ENCODE data around the gene DMD. TPM values are rescaled to one million over a fixed set of nuclear protein-coding genes. Genes with fewer than 3 reads are reported as not detected.

Gene DMD
- total RNA-seq, 1 experiment from 2014 or later, result 3.1 TPM

DNA sequence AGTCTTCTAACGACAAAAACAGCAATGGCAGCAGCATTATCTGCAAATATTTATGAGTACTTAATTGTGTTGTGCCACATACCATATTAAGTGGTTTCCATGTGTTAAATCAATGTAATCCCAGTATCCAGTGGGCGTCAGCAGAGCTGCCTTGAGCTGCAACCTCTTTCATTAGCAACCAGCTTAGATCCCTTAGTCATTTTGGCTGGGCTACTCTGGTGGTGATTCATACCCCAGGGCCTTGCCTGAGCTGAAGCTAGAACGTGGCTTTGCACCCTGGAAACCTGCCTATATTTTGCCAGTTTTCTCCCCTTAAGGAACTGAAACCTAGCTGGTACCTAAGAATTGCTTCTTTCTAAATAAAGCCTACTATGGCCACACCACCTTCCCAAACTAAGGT, 1665.2 kb downstream of the DMD start:
- no peak for DNase-seq (ENCODE audit: low spot score)

DNA sequence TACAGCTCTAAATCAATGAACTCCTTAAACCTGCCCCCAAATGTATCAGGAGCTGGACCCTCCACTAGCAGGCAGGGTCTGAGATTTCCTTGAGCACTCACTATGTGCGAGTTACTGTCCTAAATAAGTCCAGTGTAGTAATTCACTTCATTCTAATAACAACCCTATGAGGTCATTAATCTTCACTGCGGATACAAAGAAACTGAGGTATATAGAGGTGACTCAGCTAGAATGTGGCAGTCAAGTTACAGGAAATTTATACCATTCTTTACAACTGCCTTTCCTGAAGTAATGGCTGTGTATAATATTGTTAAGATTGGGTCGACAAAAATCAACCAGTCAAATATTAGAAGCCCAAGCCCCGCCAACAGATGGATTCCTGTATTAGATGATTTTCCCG, 1665.6 kb downstream of the DMD start:
- DNase-seq (ENCODE audit: low spot score), result no peak
- in situ Hi-C loops (cut with HindIII; ENCODE audit: low sequenced_read_pairs), result no loop called here

More for the DNA sequence above, 1665.2 kb downstream of the DMD start:
- in situ Hi-C loops (cut with HindIII; ENCODE audit: low sequenced_read_pairs), result no loop called here

DNA sequence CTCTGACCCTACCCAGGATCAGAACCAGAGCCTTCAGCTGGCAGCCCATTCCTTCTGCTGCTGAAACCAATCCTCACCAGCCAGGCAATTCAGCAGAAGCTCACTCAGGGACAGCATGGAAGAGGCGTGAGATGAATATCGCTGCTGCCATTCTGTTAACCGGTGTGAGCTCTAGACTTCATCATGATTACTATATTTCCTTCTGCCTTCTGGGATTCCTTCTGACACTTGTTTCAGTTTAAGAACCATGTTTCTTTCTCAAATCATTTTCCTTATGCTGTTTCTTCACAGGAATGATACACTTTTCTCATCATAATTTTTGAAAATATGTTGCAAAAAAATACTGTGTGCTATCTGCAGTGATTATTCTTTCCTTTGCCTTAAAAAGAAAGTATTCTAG, 1666.2 kb downstream of the DMD start:
- in situ Hi-C loops (cut with HindIII; ENCODE audit: low sequenced_read_pairs), result no loop called here
- DNase-seq (ENCODE audit: low spot score), result no peak

DNA sequence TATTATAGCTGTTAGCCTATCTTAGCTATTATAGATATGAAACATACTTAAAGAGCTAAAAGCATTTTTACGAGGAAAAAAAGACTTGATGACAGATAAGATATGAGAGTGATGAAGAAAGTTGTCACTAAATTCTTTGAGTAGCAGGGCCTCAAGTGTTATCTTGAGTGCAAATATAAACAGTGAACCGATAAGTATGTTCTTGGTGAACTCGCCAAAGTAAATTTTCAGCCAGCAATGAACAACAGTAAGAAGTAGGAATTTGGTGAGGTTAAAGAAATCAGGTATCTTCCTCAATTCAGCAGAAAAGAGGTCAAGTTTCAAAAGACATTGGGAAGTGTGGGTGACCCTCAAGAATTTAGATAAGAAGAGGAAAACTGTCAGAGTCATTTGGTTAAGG, 1667.7 kb downstream of the DMD start:
- DNase-seq (ENCODE audit: low spot score), result no peak
- in situ Hi-C loops (cut with HindIII; ENCODE audit: low sequenced_read_pairs), result no loop called here

DNA sequence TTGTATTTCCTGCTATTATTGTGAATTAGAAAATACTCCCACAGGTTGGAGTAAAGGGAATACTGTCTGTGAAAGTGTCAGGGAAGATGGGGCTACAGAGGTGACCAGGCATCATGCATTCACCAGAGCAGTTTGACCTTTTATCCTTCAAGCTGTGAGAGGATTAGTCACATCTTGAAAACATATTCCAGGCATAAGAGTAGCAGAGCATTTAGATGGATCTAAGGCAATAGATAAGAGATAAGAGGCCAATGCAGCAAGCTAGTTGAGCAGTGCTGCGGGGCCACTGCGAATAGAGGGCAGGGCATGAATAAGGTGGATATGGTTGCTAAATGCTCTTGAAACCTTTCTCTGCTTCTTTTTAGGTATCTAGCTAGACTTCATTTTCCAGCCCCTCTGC, 1668.8 kb downstream of the DMD start:
- in situ Hi-C loops (cut with HindIII; ENCODE audit: low sequenced_read_pairs), result no loop called here

DNA sequence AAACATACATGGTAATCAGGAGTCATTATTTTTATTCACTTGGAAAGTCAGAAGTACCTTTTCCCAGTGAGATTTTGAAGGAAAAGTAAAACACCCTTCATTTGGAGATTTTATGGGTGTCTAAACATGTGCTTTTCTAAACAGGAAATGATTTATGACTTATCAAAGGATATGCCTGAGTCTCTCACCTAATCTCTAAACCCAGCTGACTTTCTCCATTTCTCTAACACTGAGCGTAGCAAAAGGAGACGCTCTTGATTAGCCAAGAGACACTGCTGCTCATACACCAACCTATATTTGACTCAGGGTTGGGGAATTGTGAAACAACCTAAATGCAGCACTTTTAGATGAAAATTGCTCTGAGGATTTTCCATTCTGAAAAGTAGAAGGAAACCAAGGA, 1671.0 kb downstream of the DMD start:
- no peak for DNase-seq (ENCODE audit: low spot score)
- in situ Hi-C loops (cut with HindIII; ENCODE audit: low sequenced_read_pairs), result no loop called here

More for the DNA sequence above, 1668.8 kb downstream of the DMD start:
- DNase-seq (ENCODE audit: low spot score), result no peak

DNA sequence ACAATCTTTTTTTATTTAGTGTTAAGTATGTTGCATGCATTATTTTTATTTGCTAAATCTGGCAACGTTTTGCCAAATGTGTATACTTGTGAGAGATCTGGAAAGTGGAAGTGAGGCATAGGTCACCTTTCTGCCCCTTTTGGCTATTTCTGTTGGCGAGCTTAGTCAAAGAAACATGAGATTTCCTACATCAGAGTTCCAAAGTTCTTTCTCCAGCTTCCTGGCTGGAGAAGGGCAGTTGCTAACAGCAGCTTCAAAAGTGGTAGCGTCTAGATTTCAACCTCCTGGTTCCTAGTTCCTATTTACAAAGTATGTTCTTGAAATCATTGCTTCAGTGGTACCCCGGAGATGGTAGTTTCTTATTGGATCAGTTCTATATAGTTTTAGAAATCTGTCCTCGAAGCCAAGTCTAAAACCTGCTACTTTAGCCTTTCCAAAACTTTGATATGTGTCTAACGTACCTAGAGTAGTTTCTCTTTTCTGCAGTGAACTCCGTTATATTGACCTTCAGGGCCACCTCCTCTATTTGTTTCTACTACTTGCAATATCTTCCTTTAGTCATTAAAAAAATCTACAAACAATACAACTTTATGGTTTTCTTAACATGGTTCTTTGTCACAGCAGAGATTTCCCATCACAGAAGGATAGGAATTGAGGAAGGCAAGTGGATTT, 1683.8 kb downstream of the DMD start:
- in situ Hi-C loops (cut with HindIII; ENCODE audit: low sequenced_read_pairs), result no loop called here
- no peak for DNase-seq (ENCODE audit: low spot score)

DNA sequence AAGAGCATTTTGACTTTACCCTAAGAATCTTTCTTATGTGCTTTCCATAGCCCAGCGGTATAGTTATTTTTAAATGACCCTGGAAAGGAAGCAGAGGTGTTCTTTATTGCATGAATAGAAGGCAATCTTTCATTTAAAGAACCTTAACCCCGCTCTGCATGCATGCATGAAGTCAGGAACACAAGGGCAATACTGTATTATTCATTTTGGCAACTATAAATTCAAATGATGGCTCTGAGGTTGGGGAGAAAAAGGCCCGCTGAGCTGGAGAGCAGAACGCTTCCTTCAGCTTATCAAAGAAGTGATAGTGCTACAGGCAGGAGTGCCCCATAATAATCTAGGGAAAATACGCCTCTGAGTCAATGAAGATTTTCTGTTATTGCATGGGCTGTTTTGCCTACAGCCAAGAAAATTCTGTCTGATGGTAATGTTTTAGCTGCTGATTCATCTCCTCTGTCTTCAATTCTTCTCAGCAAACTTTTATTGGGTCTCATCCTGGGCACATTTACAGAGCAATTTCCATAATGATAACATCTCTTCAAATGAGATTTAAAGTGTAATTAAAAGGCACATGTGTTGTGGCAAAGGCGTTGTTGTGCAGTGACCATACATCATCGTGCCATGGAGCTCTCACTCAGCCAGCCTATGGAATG, 1687.3 kb downstream of the DMD start:
- in situ Hi-C loops (cut with HindIII; ENCODE audit: low sequenced_read_pairs), result no loop called here
- DNase-seq (ENCODE audit: low spot score), result no peak

DNA sequence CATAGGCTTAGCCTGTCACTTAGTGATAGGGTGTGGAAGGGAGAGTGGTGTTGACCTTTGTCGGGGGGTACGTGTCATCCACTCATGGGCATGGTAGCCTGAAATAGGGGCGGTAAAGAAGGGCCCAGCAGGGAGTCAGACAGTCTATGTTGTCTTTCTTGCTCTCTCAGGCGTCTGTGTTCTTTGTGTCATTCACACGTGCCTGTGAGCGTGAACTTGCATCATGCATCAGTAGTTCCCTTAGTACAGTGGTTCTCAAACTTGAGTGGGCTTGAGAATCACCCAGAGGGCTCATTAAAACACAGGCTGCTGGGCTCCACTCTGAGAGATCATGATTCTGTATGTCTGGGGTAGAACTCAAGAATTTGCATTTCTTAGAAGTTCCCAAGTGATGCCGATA, 1688.6 kb downstream of the DMD start:
- in situ Hi-C loops (cut with HindIII; ENCODE audit: low sequenced_read_pairs), result no loop called here
- no peak for DNase-seq (ENCODE audit: low spot score)

DNA sequence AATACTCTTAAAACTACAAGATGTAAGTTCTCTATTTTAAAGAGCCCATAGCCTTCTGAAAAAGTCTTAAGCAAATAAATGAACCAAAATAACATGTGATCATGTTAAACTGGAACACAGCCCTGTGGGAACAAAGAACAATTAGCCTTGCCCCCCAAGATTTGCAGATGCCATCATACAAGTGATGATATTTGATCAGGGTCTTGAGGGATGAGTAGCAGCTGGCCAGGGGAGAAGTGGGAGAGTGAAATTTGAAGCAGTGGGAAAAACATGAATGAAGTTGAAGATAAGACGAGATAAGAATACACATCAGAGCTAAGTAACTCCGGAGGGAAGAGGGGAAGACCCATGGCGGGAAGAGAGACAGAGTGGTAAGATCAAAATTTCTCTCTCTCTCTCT, 1689.4 kb downstream of the DMD start:
- in situ Hi-C loops (cut with HindIII; ENCODE audit: low sequenced_read_pairs), result no loop called here

DNA sequence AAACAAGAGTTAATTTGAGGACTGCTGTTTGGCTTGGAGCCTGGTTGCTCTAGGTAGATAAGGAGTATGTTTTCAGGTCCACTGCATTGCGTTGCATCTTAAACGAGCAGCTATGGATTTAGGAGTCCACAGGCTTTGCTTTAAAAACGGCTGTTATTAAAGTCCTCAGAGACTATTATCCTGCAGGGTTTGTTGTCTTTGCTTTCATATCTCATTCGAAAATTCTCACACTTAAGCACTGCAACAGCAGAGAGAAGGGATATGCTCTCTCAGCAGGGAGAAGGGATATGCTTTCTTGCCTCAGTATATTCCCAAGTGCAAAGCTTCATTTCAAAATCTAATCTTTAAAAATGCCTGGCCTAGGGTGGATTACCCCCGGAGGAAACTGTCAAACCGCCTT, 1694.8 kb downstream of the DMD start:
- no peak for DNase-seq (ENCODE audit: low spot score)
- in situ Hi-C loops (cut with HindIII; ENCODE audit: low sequenced_read_pairs), result no loop called here

More for the DNA sequence above, 1689.4 kb downstream of the DMD start:
- DNase-seq (ENCODE audit: low spot score), result no peak

DNA sequence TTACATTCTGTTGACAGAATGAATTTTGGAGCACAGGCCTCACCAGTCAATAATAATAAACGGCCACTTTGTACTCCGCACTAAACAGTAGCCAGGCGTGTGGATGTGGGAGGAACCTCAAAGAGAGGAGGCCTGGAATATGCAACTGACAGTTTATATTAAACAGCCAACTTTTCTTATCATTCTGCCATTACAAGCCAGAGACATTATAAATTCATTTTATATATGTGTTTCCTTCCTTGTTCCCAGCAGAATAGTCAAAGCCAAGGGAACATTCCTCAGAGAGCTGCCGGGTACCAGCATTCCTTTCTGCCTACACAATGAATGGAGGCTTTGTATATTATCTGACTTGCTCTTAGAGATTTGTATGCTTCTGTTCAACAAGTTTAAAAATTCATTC, 1703.0 kb downstream of the DMD start:
- in situ Hi-C loops (cut with HindIII; ENCODE audit: low sequenced_read_pairs), result no loop called here
- DNase-seq (ENCODE audit: low spot score), result no peak

DNA sequence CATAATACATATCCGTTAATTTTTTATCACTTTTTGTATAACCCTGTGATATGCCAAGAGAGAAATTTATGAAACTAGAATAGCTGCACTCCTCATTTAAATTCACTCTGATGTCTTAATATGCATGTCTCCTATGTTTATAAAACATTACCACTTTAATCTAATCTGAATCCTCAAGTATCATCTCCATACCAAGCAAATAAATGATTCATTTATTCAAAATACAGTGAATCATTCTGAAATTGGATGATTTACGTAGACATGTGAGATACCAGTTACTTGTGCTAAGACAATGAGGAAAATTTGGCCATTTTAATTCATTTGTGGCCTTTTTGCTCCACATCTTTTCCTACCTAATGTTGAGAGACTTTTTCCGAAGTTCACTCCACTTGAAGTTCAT, 1704.4 kb downstream of the DMD start:
- DNase-seq (ENCODE audit: low spot score), result no peak
- in situ Hi-C loops (cut with HindIII; ENCODE audit: low sequenced_read_pairs), result no loop called here

DNA sequence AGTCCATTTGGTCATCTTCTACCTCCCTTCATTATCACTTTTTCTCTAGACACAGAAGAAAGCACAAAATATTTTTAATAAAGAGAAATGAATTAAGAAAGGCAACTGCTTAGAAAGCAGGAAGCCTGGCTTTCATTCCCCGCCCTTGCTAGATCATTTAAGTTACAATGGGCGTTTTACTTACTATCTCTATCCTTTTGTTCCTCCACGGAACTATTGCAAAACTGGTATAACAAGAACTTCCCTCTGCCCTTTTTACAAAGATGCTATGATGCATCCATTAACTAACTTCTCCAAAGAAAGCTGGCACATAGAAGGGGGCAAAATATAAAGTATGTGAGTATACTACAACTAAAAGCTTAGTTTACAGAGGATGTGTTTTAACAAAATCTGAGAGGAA, 1705.0 kb downstream of the DMD start:
- in situ Hi-C loops (cut with HindIII; ENCODE audit: low sequenced_read_pairs), result no loop called here
- DNase-seq (ENCODE audit: low spot score), result no peak

DNA sequence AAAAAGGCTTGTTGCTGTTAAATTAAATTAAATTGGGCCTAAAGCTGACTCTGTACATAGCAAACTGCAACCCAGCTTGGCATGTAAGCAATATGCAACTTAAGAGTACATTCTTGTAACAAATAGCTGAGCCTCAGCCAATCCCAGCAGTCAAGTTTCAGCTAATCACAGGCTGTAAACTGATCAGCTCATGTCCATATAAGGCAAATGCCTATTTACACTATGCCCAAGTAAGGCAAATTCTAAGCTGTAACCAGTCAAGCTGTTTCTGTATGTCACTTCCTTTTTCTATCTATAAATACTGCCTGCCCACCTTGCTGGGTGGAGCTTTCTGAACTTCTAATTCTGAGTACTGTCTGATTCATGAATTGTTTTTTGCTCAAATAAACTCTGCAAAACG, 1710.4 kb downstream of the DMD start:
- DNase-seq (ENCODE audit: low spot score), result no peak
- in situ Hi-C loops (cut with HindIII; ENCODE audit: low sequenced_read_pairs), result no loop called here

DNA sequence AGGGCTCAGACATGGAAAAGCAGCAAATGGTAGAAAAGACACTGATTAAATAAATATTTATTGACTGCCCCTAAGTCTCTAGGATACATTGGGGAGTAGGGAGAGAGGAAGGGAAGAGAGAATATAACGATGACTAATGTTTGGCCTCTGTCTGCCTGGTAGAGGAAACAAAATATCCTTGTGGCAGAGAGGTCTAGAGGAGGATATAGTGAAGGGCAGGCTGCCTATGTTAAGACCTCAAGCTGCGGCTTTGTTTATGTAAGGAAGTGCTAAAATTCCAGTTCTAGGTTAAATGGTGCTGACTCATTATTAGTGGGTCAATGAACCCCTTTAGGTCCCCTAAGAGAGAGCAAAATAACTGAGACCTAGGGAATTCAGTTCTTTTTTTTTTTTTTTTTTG, 1712.2 kb downstream of the DMD start:
- in situ Hi-C loops (cut with HindIII; ENCODE audit: low sequenced_read_pairs), result no loop called here
- no peak for DNase-seq (ENCODE audit: low spot score)

DNA sequence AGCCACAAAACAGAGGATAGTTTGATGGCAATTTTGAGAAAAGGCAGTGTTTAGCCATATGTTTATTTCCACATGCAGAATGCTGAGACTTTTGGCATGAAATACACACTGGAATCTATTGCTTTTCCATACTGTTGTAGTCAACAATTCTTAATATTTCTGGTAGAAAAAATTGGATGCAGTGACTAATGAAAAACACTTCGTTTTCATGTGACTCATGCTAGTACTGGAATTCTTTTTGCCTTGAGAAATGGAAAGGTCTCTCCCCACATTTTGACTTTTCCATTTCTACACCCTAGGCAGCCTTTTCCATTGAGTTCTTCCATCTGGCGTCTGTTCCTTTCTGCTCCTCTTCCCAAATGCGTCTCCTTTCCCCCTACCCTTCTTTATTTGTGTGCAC, 1714.3 kb downstream of the DMD start:
- in situ Hi-C loops (cut with HindIII; ENCODE audit: low sequenced_read_pairs), result no loop called here
- DNase-seq (ENCODE audit: low spot score), result peak; percentile 7

DNA sequence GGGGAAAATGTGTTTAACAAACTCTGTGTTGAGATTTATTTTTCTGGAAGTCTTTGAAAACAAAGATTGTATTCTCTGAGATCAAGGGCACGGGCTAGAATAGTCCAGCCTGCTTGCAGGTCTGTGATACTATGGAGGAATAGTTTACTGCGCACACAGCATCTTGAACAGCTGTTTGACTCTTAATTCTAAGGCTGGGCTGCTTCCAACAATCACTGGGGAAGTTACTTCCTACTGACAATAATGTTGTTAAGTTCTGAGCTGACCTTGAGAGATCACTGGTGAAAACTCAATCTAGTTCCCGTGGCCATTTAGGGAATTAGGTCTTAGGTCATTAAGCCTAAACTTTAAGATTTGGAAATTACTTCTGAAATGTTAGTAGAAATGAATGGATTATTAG, 1723.4 kb downstream of the DMD start:
- no peak for DNase-seq (ENCODE audit: low spot score)
- in situ Hi-C loops (cut with HindIII; ENCODE audit: low sequenced_read_pairs), result no loop called here

DNA sequence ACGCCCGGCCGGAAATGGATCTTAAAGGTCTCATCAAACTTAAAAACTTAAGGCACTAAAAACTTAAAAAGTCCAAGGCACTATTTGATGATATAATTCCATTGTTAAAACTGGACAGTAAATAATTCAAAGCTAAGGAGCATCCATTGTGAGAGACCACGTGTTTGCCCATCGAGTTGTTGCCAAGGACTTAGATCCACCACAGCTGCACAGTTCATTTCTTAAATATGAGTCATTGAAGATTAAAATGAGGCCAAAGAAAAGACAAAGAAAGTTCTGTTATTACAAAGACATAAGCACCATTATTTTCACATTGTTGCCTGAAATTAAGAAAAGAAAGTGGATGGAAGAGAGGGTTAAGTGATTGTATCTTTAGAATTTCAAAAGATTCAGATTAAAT, 1728.0 kb downstream of the DMD start:
- no peak for DNase-seq (ENCODE audit: low spot score)
- in situ Hi-C loops (cut with HindIII; ENCODE audit: low sequenced_read_pairs), result no loop called here

DNA sequence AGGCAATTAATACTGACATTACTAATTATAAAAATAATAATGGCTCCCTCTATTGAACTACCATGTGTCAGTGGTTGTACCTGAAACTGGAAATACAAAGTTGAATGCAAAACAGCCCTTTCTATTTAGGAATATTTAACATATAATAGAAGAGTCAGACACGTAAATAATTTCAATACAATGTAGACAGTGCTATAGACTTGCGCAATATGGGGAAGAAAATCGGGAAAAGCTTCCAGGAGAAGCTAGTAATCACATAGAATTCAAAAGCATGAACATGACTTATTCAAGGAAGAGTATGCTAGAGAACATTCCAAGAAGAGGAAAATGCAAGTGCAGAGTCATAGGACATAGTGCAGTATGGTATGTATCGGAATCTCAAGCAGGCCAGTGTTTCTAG, 1730.7 kb downstream of the DMD start:
- DNase-seq (ENCODE audit: low spot score), result no peak
- in situ Hi-C loops (cut with HindIII; ENCODE audit: low sequenced_read_pairs), result no loop called here

DNA sequence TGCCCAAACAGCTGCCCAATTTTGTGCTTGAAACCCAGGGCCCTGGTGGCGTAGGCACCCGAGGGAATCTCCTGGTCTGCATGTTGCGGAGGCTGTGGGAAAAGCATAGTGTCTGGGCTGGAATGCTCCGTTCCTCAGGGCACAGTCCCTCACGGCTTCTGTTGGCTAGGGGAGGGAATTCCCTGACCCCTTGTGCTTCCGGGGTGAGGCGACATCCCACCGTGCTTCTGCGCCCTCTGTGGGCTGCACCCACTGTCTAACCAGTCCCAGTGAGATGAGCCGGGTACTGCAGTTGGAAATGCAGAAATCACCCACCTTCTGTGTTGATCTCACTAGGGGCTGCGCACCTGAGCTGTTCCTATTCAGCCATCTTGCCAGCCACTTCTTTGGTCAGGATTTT, 1740.1 kb downstream of the DMD start:
- no peak for DNase-seq (ENCODE audit: low spot score)
- in situ Hi-C loops (cut with HindIII; ENCODE audit: low sequenced_read_pairs), result no loop called here

All from G401 (cell line).